COR-L47 (cell line): ENCODE results near the gene KLF6.

ENCODE experiments used
- DNase-seq: peaks from one replicate; lab custom pipeline; 2025; lab: John Stamatoyannopoulos, UW

KLF6 gene

GRCh38 chr10:3787816-3788215 lies 2.8 kb upstream of the KLF6 start:
- DNase-seq = no peak

GRCh38 chr10:3787016-3787400 lies 2.0 kb upstream of the KLF6 start:
- no peak for DNase-seq

GRCh38 chr10:3786295-3787015 lies 1.4 kb upstream of the KLF6 start:
- no peak for DNase-seq

- no peak for DNase-seq
These were observed 852 bp upstream of the KLF6 start for GRCh38 chr10:3785851-3786271.

GRCh38 chr10:3785251-3785850 lies 342 bp upstream of the KLF6 start:
- DNase-seq = peak; percentile 86

GRCh38 chr10:3783682-3784432 lies 1.2 kb downstream of the KLF6 start:
- peak; percentile 75 for DNase-seq

- no peak for DNase-seq
These were observed 1.7 kb downstream of the KLF6 start for GRCh38 chr10:3783316-3783681.

- no peak for DNase-seq
These were observed 2.3 kb downstream of the KLF6 start for GRCh38 chr10:3782451-3783315.

- no peak for DNase-seq
These were observed 2.9 kb downstream of the KLF6 start for GRCh38 chr10:3782146-3782450.

GRCh38 chr10:3781468-3782145 lies 3.4 kb downstream of the KLF6 start:
- no peak for DNase-seq

- no peak for DNase-seq
These were observed 4.1 kb downstream of the KLF6 start for GRCh38 chr10:3780771-3781467.

GRCh38 chr10:3780021-3780770 lies 4.8 kb downstream of the KLF6 start:
- DNase-seq = no peak

- no peak for DNase-seq
These were observed 5.8 kb downstream of the KLF6 start for GRCh38 chr10:3779158-3779741.

GRCh38 chr10:3778692-3779157 lies 6.3 kb downstream of the KLF6 start:
- DNase-seq = no peak

- DNase-seq = no peak
These were observed 6.9 kb downstream of the KLF6 start for GRCh38 chr10:3777981-3778691.

GRCh38 chr10:3776796-3777571 lies 8.0 kb downstream of the KLF6 start:
- DNase-seq = no peak

- no peak for DNase-seq
These were observed 9.1 kb downstream of the KLF6 start for GRCh38 chr10:3775696-3776551.
